ENCODE results near the gene SH3RF1. TPM values are rescaled to one million over a fixed set of nuclear protein-coding genes. Genes with fewer than 3 reads are reported as not detected.

SH3RF1 gene
- total RNA-seq, 3 donors from 2014 or later (not counting 1 experiment from before 2014, with no cell fraction given), result 0.54 to 2.4 (median 1.6) TPM

GRCh38 chr4:169054879-169055278, 215.9 kb downstream of the SH3RF1 start:
- Mint-ChIP-seq H3K9me3 (no peaks in the 10 kb centered on the region), H3K27ac (no peak overlapping the region), H3K27me3 (ENCODE audit: low read depth in 2 of 2) (peaks cover 0 to 2% of the 10 kb centered on the region in 2 donors), H3K4me3 (no peak overlapping the region), H3K4me1 (peaks cover 0 to 2% of the 10 kb centered on the region in 2 donors), H3K36me3 (no peaks in the 10 kb centered on the region)
- DNase-seq (no peak), ATAC-seq (no peak)
- no peak for TF ChIP-seq CTCF (IDR thresholded peaks at IDR 0.05)
- Histone ChIP-seq H3K4me3 (ENCODE audit: low read length) (no peak overlapping the region), H3K27me3 (ENCODE audit: control insufficient read depth, insufficient read depth, low read length) (no peaks in the 10 kb centered on the region), H3K9me3 (ENCODE audit: control insufficient read depth, insufficient read depth, low read length) (no peaks in the 10 kb centered on the region), H3K4me1 (ENCODE audit: control insufficient read depth, insufficient read depth, low read length) (no peaks in the 10 kb centered on the region), H3K36me3 (ENCODE audit: control insufficient read depth, insufficient read depth, low read length) (no peaks in the 10 kb centered on the region), H3K27ac (ENCODE audit: low read length) (no peak overlapping the region)
- WGBS (ENCODE audit: insufficient coverage), result 85% methylated on average over 6 of the region's 6 CpGs
- intact Hi-C loops (cut with micrococcal nuclease), result no loop called here

- Histone ChIP-seq H3K4me3 (ENCODE audit: low read length) (no peak overlapping the region), H3K27ac (ENCODE audit: low read length) (no peak overlapping the region), H3K9me3 (ENCODE audit: control insufficient read depth, insufficient read depth, low read length) (no peaks in the 10 kb centered on the region), H3K36me3 (ENCODE audit: control insufficient read depth, insufficient read depth, low read length) (no peaks in the 10 kb centered on the region), H3K27me3 (ENCODE audit: control insufficient read depth, insufficient read depth, low read length) (no peaks in the 10 kb centered on the region), H3K4me1 (ENCODE audit: control insufficient read depth, insufficient read depth, low read length) (no peaks in the 10 kb centered on the region)
- ATAC-seq (no peak), DNase-seq (no peak)
- intact Hi-C loops (cut with micrococcal nuclease), result no loop called here
- TF ChIP-seq CTCF (IDR thresholded peaks at IDR 0.05), result no peak
- Mint-ChIP-seq H3K27ac (no peak overlapping the region), H3K9me3 (no peaks in the 10 kb centered on the region), H3K4me3 (no peak overlapping the region), H3K27me3 (ENCODE audit: low read depth in 2 of 2) (peaks cover 0 to 2% of the 10 kb centered on the region in 2 donors), H3K4me1 (no peaks in the 10 kb centered on the region), H3K36me3 (no peaks in the 10 kb centered on the region)
- 96% methylated on average over 5 of the region's 6 CpGs for WGBS (ENCODE audit: insufficient coverage)
Observed at GRCh38 chr4:169052594-169052945, 218.2 kb downstream of the SH3RF1 start.

GRCh38 chr4:169051761-169052593, 218.8 kb downstream of the SH3RF1 start:
- Mint-ChIP-seq H3K36me3 (no peaks in the 10 kb centered on the region), H3K27ac (no peak overlapping the region), H3K4me1 (no peaks in the 10 kb centered on the region), H3K27me3 (ENCODE audit: low read depth in 2 of 2) (peaks cover 0 to 2% of the 10 kb centered on the region in 2 donors), H3K4me3 (no peak overlapping the region), H3K9me3 (no peaks in the 10 kb centered on the region)
- Histone ChIP-seq H3K27me3 (ENCODE audit: control insufficient read depth, insufficient read depth, low read length) (no peaks in the 10 kb centered on the region), H3K4me1 (ENCODE audit: control insufficient read depth, insufficient read depth, low read length) (no peaks in the 10 kb centered on the region), H3K27ac (ENCODE audit: low read length) (no peak overlapping the region), H3K4me3 (ENCODE audit: low read length) (no peak overlapping the region), H3K36me3 (ENCODE audit: control insufficient read depth, insufficient read depth, low read length) (no peaks in the 10 kb centered on the region), H3K9me3 (ENCODE audit: control insufficient read depth, insufficient read depth, low read length) (no peaks in the 10 kb centered on the region)
- no peak for DNase-seq
- intact Hi-C loops (cut with micrococcal nuclease), result no loop called here
- TF ChIP-seq CTCF (IDR thresholded peaks at IDR 0.05), result no peak
- ATAC-seq, result no peak
- WGBS (ENCODE audit: insufficient coverage), result 95% methylated on average over 7 of the region's 10 CpGs
